Measurements from ENCODE around the gene SSR4. TPM values are rescaled to one million over a fixed set of nuclear protein-coding genes. Genes with fewer than 3 reads are reported as not detected.
"Not testable (repeated sequence)": the region's sequence is repeated elsewhere in the genome, so short reads cannot be mapped to it uniquely, and the experiment has no call there.

Gene SSR4
- total and polyA plus RNA-seq, 7 experiments from 2014 or later, result 156 to 496 (median 176) TPM

- Mint-ChIP-seq H3K27me3 (peaks cover 0 to 26% (median 0%) of the 10 kb centered on the region in 5 donors), H3K9me3 (peaks cover 0 to 2% (median 0%) of the 10 kb centered on the region in 11 donors), H3K4me1 (peaks cover 7 to 21% (median 17%) of the 10 kb centered on the region in 7 donors), H3K36me3 (peaks cover 0 to 6% (median 0%) of the 10 kb centered on the region in 5 donors), H3K27ac (no peak overlapping the region), H3K4me3 (no peak overlapping the region)
- Histone ChIP-seq H3K27ac (ENCODE audit: low read depth, low read length) (no peak overlapping the region), H3K4me3 (ENCODE audit: low read length) (no peak overlapping the region), H3K4me1 (ENCODE audit: control insufficient read depth in 2 of 2, insufficient read depth in 2 of 2, low read length in 2 of 2) (peaks cover 9% of the 10 kb centered on the region in 2 donors), H3K27me3 (ENCODE audit: control insufficient read depth in 2 of 2, insufficient read depth in 2 of 2, low read length in 2 of 2) (no peaks in the 10 kb centered on the region), H3K9me3 (ENCODE audit: control insufficient read depth in 2 of 3, low read length in 3 of 3) (no peaks in the 10 kb centered on the region), H3K36me3 (ENCODE audit: control insufficient read depth in 2 of 3, insufficient read depth in 3 of 3, low read length in 3 of 3) (no peaks in the 10 kb centered on the region)
- CTCF ChIA-PET, result no interaction called here
- no peak for DNase-seq
- intact Hi-C loops (cut with micrococcal nuclease), result no loop called here
- POLR2A ChIA-PET, result no interaction called here
- no peak for ATAC-seq
Observed at GRCh38 chrX:153812220-153812619, 17.8 kb downstream of the SSR4 start.

DNA sequence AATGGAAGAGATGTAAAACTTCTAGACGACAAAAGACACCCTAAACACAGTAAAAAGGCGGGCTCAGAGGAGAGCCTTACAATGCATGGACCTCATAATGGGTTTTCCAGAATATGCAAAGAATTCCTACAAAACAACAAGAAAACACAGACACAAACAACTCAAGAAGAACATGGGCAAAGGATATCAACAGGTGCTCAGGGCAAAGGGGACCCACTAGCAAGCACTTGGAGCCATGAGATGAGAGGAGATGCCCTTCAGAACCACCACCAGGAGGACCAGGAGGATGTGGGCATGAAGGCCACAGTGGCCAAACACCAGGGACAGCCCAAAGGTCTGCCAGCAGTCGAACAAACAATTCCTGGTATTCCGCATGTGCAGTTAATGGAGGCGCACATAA lies 18.7 kb downstream of the SSR4 start:
- H3K4me1 Mint-ChIP-seq, result peaks cover 11 to 26% (median 23%) of the 10 kb centered on the region in 7 donors

DNA sequence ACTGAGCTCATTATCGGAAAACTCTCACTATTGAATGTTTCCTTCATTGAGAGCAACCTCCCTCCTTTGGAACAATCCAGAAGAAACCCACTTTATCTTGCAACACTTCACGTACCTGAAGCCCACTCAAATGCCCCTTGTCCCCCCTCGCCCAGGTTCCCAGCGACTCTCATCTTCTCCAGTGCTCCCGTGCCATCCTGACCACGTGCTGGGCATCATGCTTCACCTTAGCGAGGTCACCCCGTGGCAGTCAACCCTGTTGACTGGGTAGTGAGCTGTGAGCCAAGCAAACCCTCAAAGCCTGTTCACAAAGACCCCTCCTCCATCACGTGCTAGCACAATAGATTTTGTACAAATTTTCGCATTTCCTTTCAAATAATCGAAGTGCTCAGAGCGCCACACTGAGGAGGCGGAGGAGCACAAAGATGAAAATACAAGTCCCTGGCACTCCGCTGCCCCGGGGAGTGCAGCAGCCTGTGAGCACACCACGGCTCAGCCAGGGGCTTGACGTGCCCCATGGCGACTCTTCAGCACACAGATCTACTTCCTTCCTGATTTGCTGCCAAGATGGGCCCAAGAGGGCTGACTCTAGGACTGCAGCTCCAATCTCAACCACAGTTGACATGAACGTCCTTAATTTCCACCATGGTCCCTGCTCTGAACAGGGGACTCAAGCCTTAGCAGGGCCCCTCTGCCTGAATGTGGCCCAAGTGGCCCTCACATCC lies 20.3 kb downstream of the SSR4 start:
- Mint-ChIP-seq H3K36me3 (peaks cover 0 to 6% (median 0%) of the 10 kb centered on the region in 5 donors), H3K4me3 (no peak overlapping the region), H3K4me1 (peaks cover 11 to 34% (median 26%) of the 10 kb centered on the region in 7 donors), H3K9me3 (no peaks in the 10 kb centered on the region), H3K27me3 (peaks cover 0 to 29% (median 0%) of the 10 kb centered on the region in 5 donors), H3K27ac (no peak overlapping the region)
- DNase-seq (no peak), ATAC-seq (no peak)
- Histone ChIP-seq H3K4me1 (ENCODE audit: control insufficient read depth in 2 of 2, insufficient read depth in 2 of 2, low read length in 2 of 2) (peaks cover 19 to 22% of the 10 kb centered on the region in 2 donors), H3K9me3 (ENCODE audit: control insufficient read depth in 2 of 3, low read length in 3 of 3) (no peaks in the 10 kb centered on the region), H3K27me3 (ENCODE audit: control insufficient read depth in 2 of 2, insufficient read depth in 2 of 2, low read length in 2 of 2) (no peaks in the 10 kb centered on the region), H3K36me3 (ENCODE audit: control insufficient read depth in 2 of 3, insufficient read depth in 3 of 3, low read length in 3 of 3) (no peaks in the 10 kb centered on the region), H3K4me3 (ENCODE audit: low read length) (no peak overlapping the region), H3K27ac (ENCODE audit: low read depth, low read length) (no peak overlapping the region)
- intact Hi-C loops (cut with micrococcal nuclease), result loop anchor here (5.0 kb wide), 2 partner anchors 63 to 88 kb away; partner anchors contain the start of gene AVPR2 (in 1 of the 2)
- ChIA-PET POLR2A (no interaction called here), CTCF (interaction anchor here (0.6 kb wide), 1 partner anchor 244 kb away, joined by 3 read pairs; no protein-coding TSS in a partner anchor)

More for the DNA sequence above, 18.7 kb downstream of the SSR4 start:
- Mint-ChIP-seq H3K36me3 (peaks cover 0 to 6% (median 0%) of the 10 kb centered on the region in 5 donors), H3K27ac (no peak overlapping the region), H3K4me3 (no peak overlapping the region), H3K27me3 (peaks cover 0 to 26% (median 0%) of the 10 kb centered on the region in 5 donors), H3K9me3 (no peaks in the 10 kb centered on the region)
- H3K36me3 ChIP-seq (ENCODE audit: control insufficient read depth in 2 of 3, insufficient read depth in 3 of 3, low read length in 3 of 3), result no peaks in the 10 kb centered on the region
- intact Hi-C loops (cut with micrococcal nuclease), result no loop called here
- no peak overlapping the region for H3K27ac ChIP-seq (ENCODE audit: low read depth, low read length)
- DNase-seq (no peak), ATAC-seq (no peak)
- H3K9me3 ChIP-seq (ENCODE audit: control insufficient read depth in 2 of 3, low read length in 3 of 3), result no peaks in the 10 kb centered on the region
- peaks cover 14 to 15% of the 10 kb centered on the region in 2 donors for H3K4me1 ChIP-seq (ENCODE audit: control insufficient read depth in 2 of 2, insufficient read depth in 2 of 2, low read length in 2 of 2)
- no peak overlapping the region for H3K4me3 ChIP-seq (ENCODE audit: low read length)
- no peaks in the 10 kb centered on the region for H3K27me3 ChIP-seq (ENCODE audit: control insufficient read depth in 2 of 2, insufficient read depth in 2 of 2, low read length in 2 of 2)
- CTCF ChIA-PET, result no interaction called here
- POLR2A ChIA-PET, result no interaction called here

DNA sequence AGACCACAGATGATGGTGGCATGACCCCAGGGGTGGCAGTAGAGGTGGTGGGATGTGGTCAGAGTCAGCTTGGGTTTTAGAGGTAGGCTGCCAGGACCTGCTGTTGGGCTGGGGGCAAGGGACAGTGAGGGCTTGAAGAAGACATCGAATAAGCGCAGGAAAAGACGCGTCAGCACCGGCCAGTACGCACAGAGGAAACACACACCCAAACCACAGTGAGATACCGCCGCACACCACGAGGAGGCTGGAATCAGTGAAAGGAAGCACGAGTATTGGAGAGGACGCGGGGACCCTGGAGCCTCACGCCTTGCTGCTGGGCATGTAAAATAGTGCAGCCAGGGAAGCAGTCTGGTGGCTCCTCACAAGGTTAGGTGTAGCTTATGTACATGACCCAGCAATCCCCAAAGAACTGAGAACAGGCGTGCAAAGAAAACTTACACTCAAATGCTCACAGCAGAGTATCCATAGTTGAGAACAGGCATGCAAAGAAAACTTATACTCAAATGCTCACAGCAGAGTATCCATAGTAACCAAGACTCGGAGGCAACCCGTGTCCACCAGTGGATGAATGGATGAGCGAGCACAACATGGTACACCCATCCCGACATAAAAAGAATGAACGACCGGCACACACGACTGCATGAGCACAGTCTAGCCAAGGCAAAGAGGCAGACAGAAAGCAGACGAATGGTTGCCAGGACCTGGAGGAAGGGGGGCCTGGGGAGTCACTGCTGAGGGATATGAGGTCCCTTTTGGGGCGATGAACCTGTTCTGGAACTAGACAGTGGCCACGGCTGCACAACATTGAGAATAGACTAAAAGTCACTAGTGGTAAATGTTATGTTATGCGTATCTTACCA lies 22.6 kb downstream of the SSR4 start:
- H3K27me3 ChIP-seq (ENCODE audit: control insufficient read depth in 2 of 2, insufficient read depth in 2 of 2, low read length in 2 of 2), result no peaks in the 10 kb centered on the region
- intact Hi-C loops (cut with micrococcal nuclease), result loop anchor here (1.0 to 5.0 kb wide), 4 partner anchors 23 to 110 kb away; partner anchors contain the start of genes ARHGAP4 (in 1 of the 2), AVPR2 (in 1 of the 2), IDH3G (in 1 of the 2) and SSR4 (in 1 of the 2)
- Mint-ChIP-seq H3K4me1 (peaks cover 11 to 51% (median 33%) of the 10 kb centered on the region in 7 donors), H3K27me3 (peaks cover 0 to 23% (median 0%) of the 10 kb centered on the region in 5 donors), H3K9me3 (no peaks in the 10 kb centered on the region), H3K36me3 (peaks cover 0 to 6% (median 0%) of the 10 kb centered on the region in 5 donors), H3K27ac (peak overlapping the region in 3 of 9 donors; percentile 32 to 48 (median 48)), H3K4me3 (peak overlapping the region; percentile 21 to 76 (median 67))
- H3K9me3 ChIP-seq (ENCODE audit: control insufficient read depth in 2 of 3, low read length in 3 of 3), result no peaks in the 10 kb centered on the region
- H3K27ac ChIP-seq (ENCODE audit: low read depth, low read length), result no peak overlapping the region
- peak; percentile 77 for ATAC-seq
- peak overlapping the region; percentile 31 for H3K4me3 ChIP-seq (ENCODE audit: low read length)
- peak in 7 of 9 donors; percentile 11 to 43 (median 37) for DNase-seq
- CTCF ChIA-PET, result interaction anchor here (1.0 to 1.1 kb wide), 2 partner anchors 110 to 130 kb away, joined by 3 read pairs; no protein-coding TSS in a partner anchor
- no peaks in the 10 kb centered on the region for H3K36me3 ChIP-seq (ENCODE audit: control insufficient read depth in 2 of 3, insufficient read depth in 3 of 3, low read length in 3 of 3)
- POLR2A ChIA-PET, result interaction anchor here (2.0 kb wide), 1 partner anchor 110 kb away, joined by 4 read pairs; no protein-coding TSS in a partner anchor
- peaks cover 32 to 37% of the 10 kb centered on the region in 2 donors for H3K4me1 ChIP-seq (ENCODE audit: control insufficient read depth in 2 of 2, insufficient read depth in 2 of 2, low read length in 2 of 2)

DNA sequence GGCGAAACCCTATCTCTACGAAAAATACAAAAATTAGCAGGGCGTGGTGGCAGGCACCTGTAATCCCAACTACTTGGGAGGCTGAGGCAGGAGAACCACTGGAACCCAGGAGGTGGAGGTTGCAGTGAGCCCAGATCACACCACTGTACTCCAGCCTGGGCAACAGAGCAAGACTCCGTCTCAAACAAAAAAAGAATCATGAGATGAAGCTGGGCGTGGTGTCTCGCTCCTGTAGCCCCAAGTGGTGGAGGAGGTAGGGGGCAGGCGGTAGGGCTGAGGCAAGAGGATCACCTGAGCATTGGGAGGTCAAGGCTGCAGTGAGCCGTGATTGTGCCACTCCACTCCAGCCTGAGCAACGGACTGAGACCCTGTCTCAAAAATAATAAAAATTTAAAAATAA lies 23.6 kb downstream of the SSR4 start:
- H3K27ac ChIP-seq (ENCODE audit: low read depth, low read length); ATAC-seq; H3K36me3 ChIP-seq (ENCODE audit: control insufficient read depth in 2 of 3, insufficient read depth in 3 of 3, low read length in 3 of 3); DNase-seq; H3K36me3 Mint-ChIP-seq; H3K9me3 Mint-ChIP-seq; H3K4me3 ChIP-seq (ENCODE audit: low read length); H3K27me3 ChIP-seq (ENCODE audit: control insufficient read depth in 2 of 2, insufficient read depth in 2 of 2, low read length in 2 of 2); H3K9me3 ChIP-seq (ENCODE audit: control insufficient read depth in 2 of 3, low read length in 3 of 3); CTCF ChIA-PET: not testable (repeated sequence)
- intact Hi-C loops (cut with micrococcal nuclease), result loop anchor here (5.0 kb wide), 2 partner anchors 59 to 84 kb away; partner anchors contain the start of gene AVPR2 (in 1 of the 2)
- peaks cover 18 to 58% (median 39%) of the 10 kb centered on the region in 7 donors for H3K4me1 Mint-ChIP-seq
- H3K27ac Mint-ChIP-seq, result peak overlapping the region in 1 of 9 donors; percentile 55
- peaks cover 0 to 20% (median 0%) of the 10 kb centered on the region in 5 donors for H3K27me3 Mint-ChIP-seq
- POLR2A ChIA-PET, result interaction anchor here (0.7 to 2.0 kb wide), 3 partner anchors 18 to 109 kb away, joined by 3 to 10 read pairs (median 4); partner anchors contain the start of genes IDH3G and SSR4
- H3K4me3 Mint-ChIP-seq, result peak overlapping the region in 5 of 10 donors; percentile 25 to 67 (median 54)
- H3K4me1 ChIP-seq (ENCODE audit: control insufficient read depth in 2 of 2, insufficient read depth in 2 of 2, low read length in 2 of 2), result peaks cover 39 to 44% of the 10 kb centered on the region in 2 donors

Measured in naive thymus-derived CD4-positive, alpha-beta T cell (primary cell).